Activated naive CD4-positive, alpha-beta T cell treated with anti-CD3 and anti-CD28 coated beads, Interleukin-2, amount 50 U/mL, for 24 hours (primary cell): ENCODE results near the gene BCORL1.

Experiments used
- H3K27ac Mint-ChIP-seq: one replicate; pipeline ENCODE4 v1.8.0; 2021; ENCODE audit warnings: mild to moderate bottlenecking, mixed read lengths
- H3K27me3 Mint-ChIP-seq: one replicate; pipeline ENCODE4 v1.8.0; 2021; ENCODE audit warnings: mixed read lengths
- H3K36me3 Mint-ChIP-seq: one replicate; pipeline ENCODE4 v1.8.0; 2021; ENCODE audit warnings: mixed read lengths
- H3K4me1 Mint-ChIP-seq: one replicate; pipeline ENCODE4 v1.8.0; 2021; ENCODE audit warnings: mixed read lengths
- H3K4me3 Mint-ChIP-seq: one replicate; pipeline ENCODE4 v1.8.0; 2021; ENCODE audit warnings: mild to moderate bottlenecking, mixed read lengths
- H3K9me3 Mint-ChIP-seq: one replicate; pipeline ENCODE4 v1.8.0; 2021; ENCODE audit warnings: mixed read lengths

The BCORL1 gene

GRCh38 chrX:129956765-129957164 lies 25.7 kb upstream of the BCORL1 start:
- Mint-ChIP-seq H3K9me3 (no peaks in the 10 kb centered on the region), H3K27me3 (no peaks in the 10 kb centered on the region), H3K4me1 (peaks cover 26% of the 10 kb centered on the region), H3K4me3 (peak overlapping the region; percentile 30), H3K36me3 (no peaks in the 10 kb centered on the region), H3K27ac (no peak overlapping the region)

DNA sequence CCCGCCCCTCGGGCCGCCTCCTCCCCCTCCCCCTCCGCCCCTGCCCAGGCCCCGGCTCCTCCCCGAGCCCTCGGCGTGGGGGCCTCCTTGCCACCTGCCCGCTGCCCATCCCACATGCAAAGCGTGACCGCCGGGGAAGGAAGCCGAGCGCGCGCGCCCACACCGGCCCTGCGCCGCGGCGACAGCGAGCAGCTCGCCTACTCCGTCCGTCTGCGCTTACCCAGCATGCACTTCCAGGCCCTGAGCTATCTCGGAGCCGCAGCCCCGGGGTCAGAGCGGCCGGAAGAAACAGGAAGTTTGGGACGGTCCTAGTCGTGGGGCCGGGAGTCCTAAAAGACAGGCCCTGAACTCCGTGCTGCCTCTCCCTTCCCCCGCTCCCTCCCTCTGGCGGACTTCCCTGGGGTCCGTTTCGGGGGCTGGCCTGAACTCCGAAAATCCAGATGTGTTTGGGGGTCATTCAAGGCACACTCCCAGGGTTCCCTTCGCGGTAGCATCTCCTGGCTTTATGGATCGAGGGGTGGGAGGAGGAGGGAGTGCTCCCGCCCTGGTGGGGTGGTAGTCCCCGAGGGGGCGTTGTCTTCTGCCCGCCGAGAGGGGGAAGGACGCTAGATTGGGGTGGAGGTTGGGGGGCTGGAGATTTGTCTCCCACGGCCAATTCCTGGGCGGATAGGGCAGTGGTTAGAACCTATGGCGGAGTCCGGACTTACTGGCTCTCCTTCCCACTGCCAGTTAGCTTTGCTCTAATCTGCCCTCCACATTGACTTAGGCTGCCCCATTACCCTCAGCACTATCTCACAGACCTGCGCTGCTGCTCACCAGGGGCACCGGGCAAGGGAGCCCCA lies 25.0 kb upstream of the BCORL1 start:
- Mint-ChIP-seq H3K4me3 (peak overlapping the region; percentile 57), H3K36me3 (no peaks in the 10 kb centered on the region), H3K9me3 (no peaks in the 10 kb centered on the region), H3K4me1 (peaks cover 28% of the 10 kb centered on the region), H3K27ac (no peak overlapping the region), H3K27me3 (no peaks in the 10 kb centered on the region)

- Mint-ChIP-seq H3K27me3 (no peaks in the 10 kb centered on the region), H3K36me3 (no peaks in the 10 kb centered on the region), H3K9me3 (no peaks in the 10 kb centered on the region), H3K4me3 (peak overlapping the region; percentile 57), H3K27ac (peak overlapping the region; percentile 46), H3K4me1 (peaks cover 24% of the 10 kb centered on the region)
These were observed 24.4 kb upstream of the BCORL1 start for GRCh38 chrX:129958083-129958465.

- H3K36me3 Mint-ChIP-seq = no peaks in the 10 kb centered on the region
- no peak overlapping the region for H3K4me3 Mint-ChIP-seq
- H3K4me1 Mint-ChIP-seq = peaks cover 24% of the 10 kb centered on the region
- H3K9me3 Mint-ChIP-seq = no peaks in the 10 kb centered on the region
- no peak overlapping the region for H3K27ac Mint-ChIP-seq
- H3K27me3 Mint-ChIP-seq = no peaks in the 10 kb centered on the region
These were observed 23.5 kb upstream of the BCORL1 start for GRCh38 chrX:129958814-129959492.

DNA sequence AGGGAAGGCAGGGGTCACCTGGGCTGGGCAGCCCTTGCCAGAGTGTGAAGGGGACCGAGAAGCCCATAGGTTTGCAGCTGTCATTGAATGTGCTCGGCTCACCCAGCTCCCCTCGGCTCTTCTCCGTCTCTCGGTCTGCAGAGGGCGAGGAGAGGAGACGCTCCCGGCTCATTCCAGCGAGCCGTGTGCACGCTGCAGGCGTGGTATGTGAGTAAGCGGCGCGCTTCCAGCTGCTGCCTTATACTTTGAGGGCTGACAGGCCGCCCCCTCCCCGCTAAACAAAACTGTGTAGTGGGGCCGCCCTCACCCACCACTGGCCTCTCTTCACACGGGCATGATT lies 23.0 kb upstream of the BCORL1 start:
- Mint-ChIP-seq H3K27ac (no peak overlapping the region), H3K4me1 (peaks cover 24% of the 10 kb centered on the region), H3K9me3 (no peaks in the 10 kb centered on the region), H3K36me3 (no peaks in the 10 kb centered on the region), H3K27me3 (no peaks in the 10 kb centered on the region), H3K4me3 (no peak overlapping the region)

DNA sequence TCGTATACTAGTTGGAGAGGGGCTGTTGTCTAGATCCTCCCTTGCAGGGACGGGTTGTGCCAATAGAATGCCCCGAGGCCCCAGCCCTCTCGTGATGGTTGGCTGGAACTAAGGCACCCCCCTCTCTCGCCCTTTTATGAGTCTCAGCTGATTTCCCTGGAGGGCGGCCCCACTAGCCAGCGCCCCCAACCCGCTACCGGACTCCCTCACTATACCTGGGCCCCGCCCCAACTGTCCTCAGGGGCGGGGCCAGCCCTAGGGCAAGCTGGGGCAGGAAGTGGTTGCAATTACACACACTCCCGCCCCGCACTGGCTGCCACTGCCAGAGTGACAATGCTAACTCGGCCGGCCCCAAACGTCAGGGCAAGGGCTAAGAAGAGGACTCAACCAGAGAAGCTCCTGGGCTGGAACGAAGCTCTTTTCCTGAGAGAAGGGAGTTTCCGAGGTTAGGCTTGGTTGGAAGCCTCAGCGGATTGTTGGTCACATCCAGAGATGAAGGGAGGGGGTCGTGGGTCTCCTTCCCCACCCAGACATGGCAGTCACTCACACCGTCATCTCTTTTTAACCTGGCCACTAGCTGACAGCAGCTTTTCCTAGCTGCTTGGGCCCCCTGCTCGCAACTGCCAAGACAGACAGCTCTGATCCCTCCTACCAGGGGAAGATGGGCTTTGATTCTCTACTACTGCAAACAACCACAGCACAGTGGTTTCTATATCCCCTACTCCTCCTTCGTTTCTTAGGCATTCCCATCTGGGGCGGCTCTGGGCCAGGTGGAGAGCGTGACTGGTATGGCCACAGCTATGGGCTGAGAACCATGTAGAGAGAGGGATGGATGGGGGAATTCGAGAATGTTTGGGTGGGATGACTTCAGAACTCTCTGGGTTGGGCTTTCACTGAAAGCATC lies 21.0 kb upstream of the BCORL1 start:
- Mint-ChIP-seq H3K27me3 (no peaks in the 10 kb centered on the region), H3K36me3 (no peaks in the 10 kb centered on the region), H3K4me3 (peak overlapping the region; percentile 73), H3K4me1 (peaks cover 24% of the 10 kb centered on the region), H3K9me3 (no peaks in the 10 kb centered on the region), H3K27ac (peak overlapping the region; percentile 86)

DNA sequence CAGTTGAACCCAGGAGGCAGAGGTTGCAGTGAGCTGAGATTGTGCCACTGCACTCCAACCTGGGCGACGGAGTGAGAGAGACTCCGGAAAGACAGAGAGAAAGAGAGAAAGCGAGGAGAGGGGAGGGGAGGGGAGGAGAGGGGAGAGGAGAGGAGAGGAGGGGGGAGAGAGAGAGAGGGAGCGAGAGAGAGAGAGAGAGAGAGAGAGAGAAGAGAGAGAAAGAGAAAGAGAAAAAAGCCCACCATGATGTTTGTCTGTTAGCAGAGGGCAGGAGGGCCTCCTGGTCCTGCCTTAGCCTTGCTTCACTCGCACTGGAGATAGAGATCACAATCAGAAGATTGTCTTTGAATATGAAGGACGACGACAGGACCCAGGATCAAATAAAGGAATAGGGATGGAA lies 18.7 kb upstream of the BCORL1 start:
- Mint-ChIP-seq H3K9me3 (no peaks in the 10 kb centered on the region), H3K4me3 (no peak overlapping the region), H3K4me1 (peaks cover 14% of the 10 kb centered on the region), H3K36me3 (no peaks in the 10 kb centered on the region), H3K27ac (no peak overlapping the region), H3K27me3 (no peaks in the 10 kb centered on the region)

- no peaks in the 10 kb centered on the region for H3K9me3 Mint-ChIP-seq
- H3K27me3 Mint-ChIP-seq = no peaks in the 10 kb centered on the region
- no peaks in the 10 kb centered on the region for H3K36me3 Mint-ChIP-seq
- H3K4me1 Mint-ChIP-seq = peaks cover 8% of the 10 kb centered on the region
- H3K27ac Mint-ChIP-seq = peak overlapping the region; percentile 51
- no peak overlapping the region for H3K4me3 Mint-ChIP-seq
These were observed 17.3 kb upstream of the BCORL1 start for GRCh38 chrX:129965166-129965565.

DNA sequence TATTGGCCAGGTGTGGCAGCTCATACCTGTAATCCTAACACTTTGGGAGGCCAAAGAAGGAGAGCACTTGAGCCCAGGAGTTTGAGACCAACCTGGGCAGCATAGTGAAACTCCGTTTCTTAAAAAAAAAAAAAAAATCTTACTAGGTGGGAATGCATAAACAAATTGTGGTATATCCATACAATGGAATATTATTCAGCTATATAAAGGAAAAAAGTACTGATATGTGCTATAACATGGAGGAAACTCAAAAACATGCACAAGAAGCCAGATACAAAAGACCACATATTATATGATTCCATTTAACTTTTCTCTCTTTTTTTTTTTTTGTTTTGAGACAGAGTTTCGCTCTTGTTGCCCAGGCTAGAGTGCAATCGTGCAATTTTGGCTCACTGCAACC lies 13.5 kb upstream of the BCORL1 start:
- Mint-ChIP-seq H3K4me3 (no peak overlapping the region), H3K27me3 (no peaks in the 10 kb centered on the region)

DNA sequence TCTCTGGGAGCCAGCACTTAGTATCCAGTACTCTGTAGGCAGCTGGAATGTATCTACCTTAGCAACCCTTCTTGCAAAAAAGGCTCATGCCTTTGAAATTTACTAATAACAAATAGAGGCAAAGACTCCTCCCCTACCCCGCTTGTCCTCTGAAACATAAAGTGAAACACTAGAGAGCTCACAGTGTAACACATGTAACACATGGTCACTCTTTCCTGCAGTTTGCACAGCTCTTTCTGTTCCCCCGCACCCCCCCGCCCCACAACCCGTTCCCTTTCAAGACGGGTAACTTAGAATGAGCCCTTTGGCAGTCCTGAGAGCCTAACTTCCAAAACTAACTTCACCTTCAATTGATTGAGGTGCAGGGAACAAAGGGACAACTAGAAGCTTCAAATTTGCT lies 6.0 kb upstream of the BCORL1 start:
- peaks cover 4% of the 10 kb centered on the region for H3K4me1 Mint-ChIP-seq
- no peaks in the 10 kb centered on the region for H3K36me3 Mint-ChIP-seq
- no peak overlapping the region for H3K27ac Mint-ChIP-seq
- H3K4me3 Mint-ChIP-seq = no peak overlapping the region
- no peaks in the 10 kb centered on the region for H3K27me3 Mint-ChIP-seq
- no peaks in the 10 kb centered on the region for H3K9me3 Mint-ChIP-seq

More for the DNA sequence above, 13.5 kb upstream of the BCORL1 start:
- no peaks in the 10 kb centered on the region for H3K9me3 Mint-ChIP-seq
- H3K36me3 Mint-ChIP-seq = no peaks in the 10 kb centered on the region
- no peaks in the 10 kb centered on the region for H3K4me1 Mint-ChIP-seq
- H3K27ac Mint-ChIP-seq = no peak overlapping the region

DNA sequence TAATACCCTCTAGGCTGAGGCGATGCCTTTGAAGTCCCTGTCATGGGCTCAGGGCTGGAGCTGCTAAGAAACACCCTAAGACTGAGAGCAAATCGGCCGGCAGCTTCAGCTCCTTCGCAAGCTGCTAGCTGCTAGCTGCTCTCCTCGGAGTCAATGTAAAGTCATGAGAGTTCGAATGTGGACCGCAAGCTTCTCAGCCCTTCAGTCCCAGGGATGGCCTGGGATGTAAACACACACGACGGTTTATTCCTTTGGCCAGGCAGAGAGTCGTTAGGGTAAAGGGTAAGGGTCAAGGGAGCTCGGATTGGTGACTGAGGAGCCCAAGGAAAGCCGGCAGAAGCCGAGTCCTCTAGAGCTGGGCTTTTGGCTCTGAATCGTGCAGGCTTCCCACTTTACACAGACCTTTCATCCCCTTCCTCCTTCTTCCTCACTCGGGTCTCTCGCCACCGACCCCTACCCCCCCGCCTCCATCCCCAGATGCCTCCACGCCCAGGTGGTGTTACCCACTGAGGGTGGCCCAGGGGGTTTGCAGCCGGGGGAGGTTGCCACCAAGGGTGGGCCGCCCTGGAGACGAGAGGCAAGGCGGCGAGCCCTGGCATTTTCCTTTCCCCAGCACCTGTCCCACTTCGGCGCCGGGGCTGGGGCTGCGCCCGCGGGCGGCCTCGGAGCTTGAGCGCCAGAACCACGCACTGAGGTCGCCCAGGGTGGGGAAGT lies 3.1 kb upstream of the BCORL1 start:
- Mint-ChIP-seq H3K27me3 (no peaks in the 10 kb centered on the region), H3K9me3 (no peaks in the 10 kb centered on the region), H3K4me1 (peaks cover 4% of the 10 kb centered on the region), H3K4me3 (peak overlapping the region; percentile 76), H3K27ac (no peak overlapping the region), H3K36me3 (no peaks in the 10 kb centered on the region)

- H3K27me3 Mint-ChIP-seq = no peaks in the 10 kb centered on the region
- no peaks in the 10 kb centered on the region for H3K9me3 Mint-ChIP-seq
- H3K4me3 Mint-ChIP-seq = no peak overlapping the region
- H3K27ac Mint-ChIP-seq = no peak overlapping the region
- H3K4me1 Mint-ChIP-seq = peaks cover 9% of the 10 kb centered on the region
- no peaks in the 10 kb centered on the region for H3K36me3 Mint-ChIP-seq
These were observed 2.4 kb upstream of the BCORL1 start for GRCh38 chrX:129980001-129980401.

GRCh38 chrX:129980540-129981199 lies 1.8 kb upstream of the BCORL1 start:
- H3K4me3 Mint-ChIP-seq = no peak overlapping the region
- H3K9me3 Mint-ChIP-seq = no peaks in the 10 kb centered on the region
- H3K36me3 Mint-ChIP-seq = no peaks in the 10 kb centered on the region
- H3K27me3 Mint-ChIP-seq = no peaks in the 10 kb centered on the region
- H3K4me1 Mint-ChIP-seq = peaks cover 13% of the 10 kb centered on the region
- H3K27ac Mint-ChIP-seq = no peak overlapping the region

GRCh38 chrX:129981200-129981553 lies 1.3 kb upstream of the BCORL1 start:
- Mint-ChIP-seq H3K4me1 (peaks cover 13% of the 10 kb centered on the region), H3K4me3 (no peak overlapping the region), H3K36me3 (no peaks in the 10 kb centered on the region), H3K9me3 (no peaks in the 10 kb centered on the region), H3K27me3 (no peaks in the 10 kb centered on the region), H3K27ac (peak overlapping the region; percentile 59)

DNA sequence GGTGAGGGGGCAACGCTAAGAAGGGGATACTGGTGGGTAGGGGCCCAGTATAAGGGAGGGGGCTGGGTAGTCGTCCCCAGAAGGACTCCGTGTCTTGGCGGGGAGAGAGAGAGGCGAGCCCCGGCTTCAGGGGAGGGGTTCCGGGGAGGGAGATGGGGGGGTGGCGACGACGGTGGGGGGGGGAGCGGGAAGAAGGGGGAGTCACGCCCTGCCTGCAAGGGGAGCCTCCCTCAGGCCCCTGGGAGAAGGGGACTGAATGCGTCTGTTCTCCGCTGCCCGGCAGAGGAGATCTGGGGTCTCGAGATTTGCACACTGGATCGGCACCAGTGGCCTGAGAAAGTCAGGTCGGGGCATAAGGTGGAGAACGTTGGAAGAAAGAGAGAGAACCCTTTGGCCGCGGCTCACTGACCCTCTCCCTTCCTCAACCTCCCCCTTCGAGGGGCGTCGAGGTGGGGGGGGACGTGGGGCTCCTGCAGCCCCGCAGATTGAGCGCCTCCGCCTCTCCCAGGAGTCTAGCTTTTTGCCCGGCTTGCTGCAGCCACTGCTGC lies 609 bp upstream of the BCORL1 start:
- Mint-ChIP-seq H3K27me3 (no peaks in the 10 kb centered on the region), H3K4me1 (peaks cover 16% of the 10 kb centered on the region), H3K27ac (no peak overlapping the region), H3K36me3 (no peaks in the 10 kb centered on the region), H3K4me3 (no peak overlapping the region), H3K9me3 (no peaks in the 10 kb centered on the region)
